GM18867 (cell line): ENCODE data around the gene ENGASE.
"Not testable (repeated sequence)": the region's sequence is repeated elsewhere in the genome, so short reads cannot be mapped to it uniquely, and the experiment has no call there.

Experiments
- ATAC-seq: cut with Tn5 transposase; IDR thresholded peaks from one replicate; pipeline ENCODE4 v1.9.1; 2021; ENCODE audit warnings: mild to moderate bottlenecking, moderate library complexity; ENCODE audit not compliant: unreplicated experiment

Gene ENGASE

GRCh38 chr17:79052131-79052530, 22.5 kb upstream of the ENGASE start:
- ATAC-seq: no peak

GRCh38 chr17:79053251-79053925, 21.2 kb upstream of the ENGASE start:
- no peak for ATAC-seq

- ATAC-seq: no peak
These were observed 20.2 kb upstream of the ENGASE start for GRCh38 chr17:79054200-79054960.

GRCh38 chr17:79055197-79055596, 19.4 kb upstream of the ENGASE start:
- ATAC-seq: no peak

GRCh38 chr17:79057737-79058385, 16.8 kb upstream of the ENGASE start:
- ATAC-seq: no peak

GRCh38 chr17:79062691-79063090, 11.9 kb upstream of the ENGASE start:
- no peak for ATAC-seq

- ATAC-seq: no peak
These were observed 10.6 kb upstream of the ENGASE start for GRCh38 chr17:79064026-79064425.

- no peak for ATAC-seq
These were observed 9.4 kb upstream of the ENGASE start for GRCh38 chr17:79065105-79065670.

GRCh38 chr17:79066963-79067362, 7.7 kb upstream of the ENGASE start:
- ATAC-seq: no peak

GRCh38 chr17:79070266-79070880, 4.3 kb upstream of the ENGASE start:
- ATAC-seq: no peak

GRCh38 chr17:79071161-79071740, 3.4 kb upstream of the ENGASE start:
- ATAC-seq: no peak

- ATAC-seq: no peak
These were observed 2.1 kb upstream of the ENGASE start for GRCh38 chr17:79072544-79072943.

- ATAC-seq: no peak
These were observed 1.5 kb upstream of the ENGASE start for GRCh38 chr17:79073016-79073705.

- ATAC-seq: no peak
These were observed 927 bp upstream of the ENGASE start for GRCh38 chr17:79073706-79074088.

- ATAC-seq: not testable (repeated sequence)
These were observed 439 bp upstream of the ENGASE start for GRCh38 chr17:79074121-79074648.

- ATAC-seq: peak; percentile 19
These were observed 774 bp downstream of the ENGASE start for GRCh38 chr17:79075446-79075750.

GRCh38 chr17:79075861-79076406, 1.3 kb downstream of the ENGASE start:
- no peak for ATAC-seq

- ATAC-seq: no peak
These were observed 3.0 kb downstream of the ENGASE start for GRCh38 chr17:79077587-79077986.

- ATAC-seq: no peak
These were observed 4.0 kb downstream of the ENGASE start for GRCh38 chr17:79078476-79079190.
